ENCODE data around the gene ACVR1. TPM values are rescaled to one million over a fixed set of nuclear protein-coding genes. Genes with fewer than 3 reads are reported as not detected.

The ACVR1 gene
- total and polyA plus RNA-seq, 2 of the 13 experiments (the other 11 are each of a cell fraction or from before 2014, with no cell fraction given): 2.3 to 5.4 TPM

- peaks cover 70% of the 10 kb centered on the region for H3K4me1 ChIP-seq (ENCODE audit: insufficient read depth, low read length)
Measured at GRCh38 chr2:157841485-157841884, 34.6 kb downstream of the ACVR1 start.

More at GRCh38 chr2:157841485-157841884, 34.6 kb downstream of the ACVR1 start:
- H3K27ac ChIP-seq (ENCODE audit: extremely low read length, insufficient read depth, low read length): peak overlapping the region; percentile 59
- H3K4me2 ChIP-seq (ENCODE audit: low read depth, low read length): peak overlapping the region; percentile 71
- no peaks in the 10 kb centered on the region for H3K9me3 ChIP-seq (ENCODE audit: low read length)
- no peak for DNase-seq (ENCODE audit: low spot score)
- no peaks in the 10 kb centered on the region for H4K20me1 ChIP-seq (ENCODE audit: insufficient read depth, low read length)
- no peak for FAIRE-seq
- ATAC-seq: no peak
- in situ Hi-C loops (cut with HindIII; ENCODE audit: extremely low pct_ligation_motif_present, low pct_unique_long_range_greater_than_20kb) (no loop called here), intact Hi-C loops (cut with micrococcal nuclease; ENCODE audit: unreplicated experiment) (no loop called here)
- no peaks in the 10 kb centered on the region for H3K36me3 ChIP-seq (replicated peaks in 1 of 2; ENCODE audit: control insufficient read depth in 1 of 2, insufficient read depth in 2 of 2, low read length in 2 of 2)
- H3K27me3 ChIP-seq (ENCODE audit: control insufficient read depth in 1 of 2, insufficient read depth in 2 of 2, low read length in 2 of 2): no peaks in the 10 kb centered on the region
- no peak overlapping the region for H2AFZ ChIP-seq (ENCODE audit: low read length)
- ChIA-PET POLR2A (no interaction called here), CTCF (ENCODE audit: low intra/inter-chr PET ratio, low total read pairs) (no interaction called here)
- H3K4me3 ChIP-seq (replicated peaks in 1 of 3; ENCODE audit: insufficient read depth in 1 of 3, low read depth in 2 of 3, low read length in 3 of 3): no peak overlapping the region; a peak in 1 of 6 replicates
- peak; percentile 64 for TF ChIP-seq TEAD3 (CRISPR knock-in tag; optimal IDR thresholded peaks at IDR 0.05; ENCODE audit: borderline replicate concordance)
- TF ChIP-seq PAX8 (CRISPR knock-in tag; IDR thresholded peaks at IDR 0.05; ENCODE audit: borderline replicate concordance): no peak
- no peak for TF ChIP-seq ZFP37 (CRISPR knock-in tag; IDR thresholded peaks at IDR 0.05; ENCODE audit: borderline replicate concordance)
- TF ChIP-seq, protein P1, sequence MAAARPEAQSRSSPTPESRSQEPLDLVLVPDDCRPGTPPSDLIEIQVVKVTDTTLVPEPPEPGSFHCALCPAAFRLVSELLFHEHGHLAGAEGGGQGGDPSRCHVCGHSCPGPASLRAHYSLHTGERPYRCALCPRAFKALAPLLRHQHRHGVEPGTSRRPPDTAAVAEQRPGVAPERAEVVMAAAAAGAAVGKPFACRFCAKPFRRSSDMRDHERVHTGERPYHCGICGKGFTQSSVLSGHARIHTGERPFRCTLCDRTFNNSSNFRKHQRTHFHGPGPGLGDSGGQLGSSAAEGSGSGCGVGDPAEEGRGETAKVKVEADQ (CRISPR knock-in tag; IDR thresholded peaks at IDR 0.05; ENCODE audit: borderline replicate concordance): no peak
- no peak for TF ChIP-seq RFXANK (CRISPR knock-in tag; IDR thresholded peaks at IDR 0.05)
- TF ChIP-seq KMT2B (CRISPR knock-in tag; IDR thresholded peaks at IDR 0.05): no peak
- no peak for TF ChIP-seq ARNT (IDR thresholded peaks at IDR 0.05)
- no peak for TF ChIP-seq ZSCAN22 (CRISPR knock-in tag; IDR thresholded peaks at IDR 0.05)
- TF ChIP-seq, protein P2, sequence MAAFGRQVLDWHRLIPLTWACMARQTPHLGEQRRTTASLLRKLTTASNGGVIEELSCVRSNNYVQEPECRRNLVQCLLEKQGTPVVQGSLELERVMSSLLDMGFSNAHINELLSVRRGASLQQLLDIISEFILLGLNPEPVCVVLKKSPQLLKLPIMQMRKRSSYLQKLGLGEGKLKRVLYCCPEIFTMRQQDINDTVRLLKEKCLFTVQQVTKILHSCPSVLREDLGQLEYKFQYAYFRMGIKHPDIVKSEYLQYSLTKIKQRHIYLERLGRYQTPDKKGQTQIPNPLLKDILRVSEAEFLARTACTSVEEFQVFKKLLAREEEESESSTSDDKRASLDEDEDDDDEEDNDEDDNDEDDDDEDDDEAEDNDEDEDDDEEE (CRISPR knock-in tag; IDR thresholded peaks at IDR 0.05): no peak
- no peak for TF ChIP-seq ZNF484 (CRISPR knock-in tag; IDR thresholded peaks at IDR 0.05; ENCODE audit: borderline replicate concordance, low read depth)
- TF ChIP-seq, protein P3, sequence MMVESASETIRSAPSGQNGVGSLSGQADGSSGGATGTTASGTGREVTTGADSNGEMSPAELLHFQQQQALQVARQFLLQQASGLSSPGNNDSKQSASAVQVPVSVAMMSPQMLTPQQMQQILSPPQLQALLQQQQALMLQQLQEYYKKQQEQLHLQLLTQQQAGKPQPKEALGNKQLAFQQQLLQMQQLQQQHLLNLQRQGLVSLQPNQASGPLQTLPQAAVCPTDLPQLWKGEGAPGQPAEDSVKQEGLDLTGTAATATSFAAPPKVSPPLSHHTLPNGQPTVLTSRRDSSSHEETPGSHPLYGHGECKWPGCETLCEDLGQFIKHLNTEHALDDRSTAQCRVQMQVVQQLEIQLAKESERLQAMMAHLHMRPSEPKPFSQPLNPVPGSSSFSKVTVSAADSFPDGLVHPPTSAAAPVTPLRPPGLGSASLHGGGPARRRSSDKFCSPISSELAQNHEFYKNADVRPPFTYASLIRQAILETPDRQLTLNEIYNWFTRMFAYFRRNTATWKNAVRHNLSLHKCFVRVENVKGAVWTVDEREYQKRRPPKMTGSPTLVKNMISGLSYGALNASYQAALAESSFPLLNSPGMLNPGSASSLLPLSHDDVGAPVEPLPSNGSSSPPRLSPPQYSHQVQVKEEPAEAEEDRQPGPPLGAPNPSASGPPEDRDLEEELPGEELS (CRISPR knock-in tag; IDR thresholded peaks at IDR 0.05): no peak
- no peak for TF ChIP-seq ZNF850 (CRISPR knock-in tag; conservative IDR thresholded peaks at IDR 0.05)
- TF ChIP-seq HNF4A (CRISPR knock-in tag; IDR thresholded peaks at IDR 0.05): peak; percentile 29; the same call in 1 of the 2 replicates
- TF ChIP-seq ZNF879 (CRISPR knock-in tag; IDR thresholded peaks at IDR 0.05): no peak
- TF ChIP-seq ZNF121 (CRISPR knock-in tag; IDR thresholded peaks at IDR 0.05): peak; percentile 98
- no peak for TF ChIP-seq HOXA7 (CRISPR knock-in tag; IDR thresholded peaks at IDR 0.05)
- BruUV-seq (replicated peaks): no TSS peak
- no peaks in the 10 kb centered on the region for H3K79me2 ChIP-seq (ENCODE audit: insufficient read depth, low read length)
- H3K9ac ChIP-seq (ENCODE audit: insufficient read depth, low read depth, low read length): no peak overlapping the region
- 87% methylated on average over 2 of the region's 2 CpGs for WGBS (ENCODE audit: low lambda C conversion rate)
